Measurements from ENCODE around the gene ERAP2. TPM values are rescaled to one million over a fixed set of nuclear protein-coding genes. Genes with fewer than 3 reads are reported as not detected.

The ERAP2 gene
- total RNA-seq, 1 donor from 2014 or later = 153 TPM

GRCh38 chr5:96931037-96931436 lies 54.7 kb downstream of the ERAP2 start:
- intact Hi-C loops (cut with micrococcal nuclease) = loop anchor here (5.0 to 10.0 kb wide), 2 partner anchors 394 to 1286 kb away; partner anchors contain the start of gene RFESD

DNA sequence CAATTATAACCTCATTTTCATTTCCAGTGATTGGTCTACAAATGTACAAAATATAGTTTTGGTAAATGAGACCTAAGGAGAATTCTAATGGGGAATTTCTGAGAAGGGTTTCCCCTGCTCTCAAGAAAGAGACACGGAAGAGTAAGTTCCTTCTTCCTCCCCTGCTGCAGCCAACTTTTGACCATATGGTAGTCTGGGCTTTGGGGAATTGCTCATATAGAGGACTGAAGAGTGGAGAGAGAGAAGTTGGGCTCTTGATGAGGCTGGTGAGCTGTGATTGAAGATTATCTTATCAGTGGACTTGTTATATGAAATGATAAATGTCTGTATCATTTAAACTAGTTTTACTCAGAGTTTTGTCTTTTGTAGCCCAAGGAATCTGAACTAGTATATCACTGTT lies 55.3 kb downstream of the ERAP2 start:
- intact Hi-C loops (cut with micrococcal nuclease) = loop anchor here (5.0 to 10.0 kb wide), 2 partner anchors 394 to 1287 kb away; partner anchors contain the start of gene RFESD

GRCh38 chr5:96932026-96932425 lies 55.7 kb downstream of the ERAP2 start:
- intact Hi-C loops (cut with micrococcal nuclease) = loop anchor here (5.0 to 10.0 kb wide), 2 partner anchors 395 to 1287 kb away; partner anchors contain the start of gene RFESD

DNA sequence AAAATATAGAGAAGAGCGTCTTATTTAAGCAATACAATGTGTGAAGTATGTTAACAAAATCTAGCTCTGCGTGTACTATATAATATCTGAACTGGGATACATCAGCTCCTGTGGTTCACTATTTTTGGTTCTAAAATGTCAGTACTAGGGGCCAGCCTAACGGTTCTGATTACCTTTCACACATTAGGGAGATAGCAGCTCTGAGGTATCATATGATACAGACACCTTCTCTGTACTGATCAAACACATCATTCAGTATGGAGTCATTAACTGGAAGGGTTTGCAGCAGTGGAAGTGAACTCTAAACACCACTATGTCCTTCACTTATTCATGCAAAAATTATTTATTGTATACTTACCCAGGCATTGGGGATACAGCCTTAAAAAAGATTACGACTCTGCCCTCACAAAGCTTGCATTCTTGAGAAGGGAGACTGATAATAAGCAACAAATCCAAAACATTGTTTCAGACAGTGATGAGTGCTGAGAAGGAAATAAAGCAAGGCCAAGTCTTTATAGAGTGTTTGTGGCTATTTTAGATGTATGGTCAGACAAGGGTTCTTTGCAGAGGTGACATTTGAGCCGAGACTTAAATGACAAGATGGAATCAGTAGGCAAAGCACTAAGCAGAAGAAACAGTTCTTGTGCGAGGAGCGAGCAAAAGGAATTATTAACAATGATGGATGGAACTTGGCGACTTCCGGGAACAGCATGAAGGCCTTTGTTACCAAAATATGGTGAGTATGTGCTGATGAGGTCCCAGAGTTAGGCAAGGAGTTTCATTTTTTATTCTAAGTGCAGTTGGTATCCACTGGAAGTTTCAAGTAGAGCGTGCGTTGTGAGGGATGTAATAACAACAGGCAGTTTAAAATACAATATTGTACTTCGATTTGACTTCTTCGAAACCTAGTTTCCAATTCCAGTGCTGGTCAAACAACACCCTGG lies 57.7 kb downstream of the ERAP2 start:
- intact Hi-C loops (cut with micrococcal nuclease) = loop anchor here (1.0 to 10.0 kb wide), 9 partner anchors 8 to 1839 kb away; partner anchors contain the start of genes RFESD and RGMB

DNA sequence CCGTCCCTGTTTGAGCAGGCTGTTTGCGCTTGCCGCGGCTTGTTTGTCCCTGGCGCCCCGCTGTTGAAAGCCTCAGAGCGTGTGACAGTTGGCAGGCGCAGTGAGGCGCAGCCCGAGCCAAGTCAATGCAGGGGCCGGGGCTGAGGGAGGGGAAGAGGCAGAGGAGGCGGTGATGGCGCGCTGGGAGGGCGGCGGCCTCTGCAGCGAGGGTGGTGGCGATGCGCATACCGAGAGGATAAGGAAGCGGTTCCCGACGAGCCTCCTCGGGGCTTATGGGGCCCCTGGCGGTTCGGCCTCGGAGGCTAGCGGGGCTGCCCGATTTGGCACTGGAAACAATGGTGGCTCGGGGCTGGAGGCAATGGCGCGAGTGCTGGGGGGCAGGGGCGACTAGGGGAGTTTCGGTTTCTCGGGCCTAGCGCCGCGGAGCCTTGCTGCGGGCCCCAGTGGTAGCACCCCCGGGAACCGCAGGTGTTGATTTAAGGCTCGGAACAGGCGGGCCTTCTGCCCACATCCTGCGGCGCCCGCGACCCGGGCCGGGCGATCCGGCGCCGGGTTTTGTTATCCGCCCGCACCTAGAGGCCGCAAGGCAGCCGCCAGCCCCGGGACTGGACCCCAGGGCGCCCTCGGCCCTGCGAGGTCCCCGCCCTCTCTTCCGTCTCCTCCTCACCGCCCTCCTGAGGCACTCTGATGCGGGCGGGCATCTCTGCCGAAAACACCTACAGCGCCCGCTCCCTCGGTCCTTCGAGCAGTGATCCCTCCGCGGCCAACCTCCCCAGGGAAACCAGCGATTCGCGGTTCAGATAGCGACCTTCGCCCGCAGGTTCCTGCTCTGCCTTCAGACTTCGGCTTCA lies 58.6 kb downstream of the ERAP2 start:
- intact Hi-C loops (cut with micrococcal nuclease) = loop anchor here (1.0 to 10.0 kb wide), 21 partner anchors 9 to 1838 kb away; partner anchors contain the start of genes CAST, ERAP1, ERAP2 and GLRX

- intact Hi-C loops (cut with micrococcal nuclease) = loop anchor here (1.0 to 10.0 kb wide), 23 partner anchors 26 to 1994 kb away; partner anchors contain the start of genes ARSK, CAST, CHD1 and ERAP1
Measured at GRCh38 chr5:96935559-96936430, 59.5 kb downstream of the ERAP2 start, which contains the start of gene LNPEP. Gene LNPEP, plus strand, starts transcription at chr5:96936080. Its CDS starts 76 bp downstream, at chr5:96936156.

GRCh38 chr5:96936431-96937320 lies 60.4 kb downstream of the ERAP2 start:
- intact Hi-C loops (cut with micrococcal nuclease) = loop anchor here (1.0 to 10.0 kb wide), 9 partner anchors 68 to 1993 kb away; partner anchors contain the start of genes ARSK, CHD1, GLRX and LIX1

DNA sequence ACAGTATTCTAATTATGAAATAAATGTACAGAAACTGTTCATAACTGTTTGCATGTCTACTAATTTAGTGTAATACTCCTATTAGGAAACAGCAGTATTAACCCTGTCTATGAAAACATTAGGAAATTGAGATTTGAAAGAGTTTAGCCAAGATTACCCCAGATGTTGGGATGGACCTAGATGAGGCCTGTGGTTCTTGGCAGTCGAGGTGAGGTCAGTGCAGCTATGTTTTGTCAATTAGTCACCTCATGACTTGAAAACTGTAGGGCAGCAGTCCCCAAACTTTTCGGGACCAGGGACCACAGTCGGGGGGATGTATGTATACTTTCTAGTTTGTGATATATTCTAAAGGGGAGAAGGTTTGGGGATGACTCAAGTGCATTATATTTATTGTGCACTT lies 64.3 kb downstream of the ERAP2 start:
- intact Hi-C loops (cut with micrococcal nuclease) = no loop called here

DNA sequence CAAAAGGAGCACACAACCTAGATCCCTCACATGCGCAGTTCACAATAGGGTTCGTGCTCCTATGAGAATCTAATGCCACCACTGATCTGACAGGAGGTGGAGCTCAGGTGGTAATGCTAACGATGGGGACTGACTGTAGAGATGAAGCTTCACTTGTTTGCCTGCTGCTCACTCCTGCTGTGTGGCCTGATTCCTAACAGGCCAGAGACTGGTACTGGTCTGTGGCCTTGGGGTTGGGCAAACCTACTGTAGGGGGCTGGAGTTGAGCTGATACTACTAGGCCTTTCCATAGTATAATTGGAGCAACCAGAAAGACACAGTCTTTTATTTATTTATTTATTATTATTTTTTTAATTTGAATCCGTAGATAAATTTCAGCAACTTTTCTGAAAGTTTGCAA lies 64.8 kb downstream of the ERAP2 start:
- intact Hi-C loops (cut with micrococcal nuclease) = no loop called here

DNA sequence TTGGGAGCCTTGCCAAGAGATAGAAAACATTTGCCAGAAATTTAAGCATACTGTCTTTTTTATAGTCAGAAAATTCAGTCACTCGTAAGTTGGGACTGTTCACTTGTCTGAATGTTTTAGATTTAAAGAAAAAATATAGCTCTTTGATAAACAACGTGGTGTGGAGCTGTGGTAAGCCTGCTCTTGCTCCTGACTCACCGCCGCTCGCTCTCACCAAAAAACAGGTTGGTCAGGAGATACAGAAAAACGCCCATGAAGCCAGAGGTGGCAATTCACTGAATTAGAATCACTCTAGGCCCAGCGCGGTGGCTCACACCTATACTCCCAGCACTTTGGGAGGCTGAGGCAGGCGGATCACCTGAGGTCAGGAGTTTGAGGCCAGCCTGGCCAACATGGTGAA lies 65.8 kb downstream of the ERAP2 start:
- intact Hi-C loops (cut with micrococcal nuclease) = no loop called here

- intact Hi-C loops (cut with micrococcal nuclease) = no loop called here
Measured at GRCh38 chr5:96942911-96943310, 66.6 kb downstream of the ERAP2 start.

- intact Hi-C loops (cut with micrococcal nuclease) = no loop called here
Measured at GRCh38 chr5:96943799-96944198, 67.5 kb downstream of the ERAP2 start.

DNA sequence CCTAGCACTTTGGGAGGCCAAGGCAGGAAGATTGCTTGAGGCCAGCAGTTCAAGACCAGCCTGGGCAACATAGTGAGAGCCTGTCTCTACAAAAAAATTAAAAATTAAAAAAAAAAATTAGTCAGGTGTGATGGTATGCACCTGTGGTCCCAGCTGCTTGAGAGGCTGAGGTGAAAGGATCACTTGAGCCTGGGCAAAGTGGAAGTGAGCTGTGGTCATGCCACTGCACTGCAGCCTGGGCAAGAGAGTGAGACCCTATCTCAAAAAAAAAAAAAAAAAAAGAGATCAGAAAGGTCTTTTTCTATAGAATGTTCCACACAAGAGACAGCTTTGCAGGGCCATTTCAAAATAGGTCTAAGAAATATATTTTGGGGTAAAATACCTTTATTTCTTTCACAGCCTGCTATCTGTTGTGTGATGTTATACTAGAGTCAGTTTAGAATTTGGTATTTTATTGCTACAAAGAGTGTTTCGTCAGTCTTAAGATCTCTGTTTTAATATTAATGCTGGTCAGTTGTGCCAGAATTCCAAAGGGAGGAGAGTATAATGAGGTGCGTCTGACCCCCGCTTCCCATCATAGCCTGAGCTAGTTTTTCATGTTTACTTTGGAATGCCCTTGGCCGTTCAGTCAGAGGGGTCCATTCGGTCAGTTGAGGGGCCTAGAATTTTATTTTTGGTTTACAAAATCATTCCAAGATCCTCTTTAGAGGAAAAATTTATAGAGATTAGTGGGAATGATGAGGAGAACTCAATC lies 69.0 kb downstream of the ERAP2 start:
- intact Hi-C loops (cut with micrococcal nuclease) = no loop called here

- intact Hi-C loops (cut with micrococcal nuclease) = loop anchor here (1.0 kb wide), 1 partner anchor 8 kb away; no protein-coding TSS in a partner anchor
Measured at GRCh38 chr5:96946381-96946780, 70.1 kb downstream of the ERAP2 start.

DNA sequence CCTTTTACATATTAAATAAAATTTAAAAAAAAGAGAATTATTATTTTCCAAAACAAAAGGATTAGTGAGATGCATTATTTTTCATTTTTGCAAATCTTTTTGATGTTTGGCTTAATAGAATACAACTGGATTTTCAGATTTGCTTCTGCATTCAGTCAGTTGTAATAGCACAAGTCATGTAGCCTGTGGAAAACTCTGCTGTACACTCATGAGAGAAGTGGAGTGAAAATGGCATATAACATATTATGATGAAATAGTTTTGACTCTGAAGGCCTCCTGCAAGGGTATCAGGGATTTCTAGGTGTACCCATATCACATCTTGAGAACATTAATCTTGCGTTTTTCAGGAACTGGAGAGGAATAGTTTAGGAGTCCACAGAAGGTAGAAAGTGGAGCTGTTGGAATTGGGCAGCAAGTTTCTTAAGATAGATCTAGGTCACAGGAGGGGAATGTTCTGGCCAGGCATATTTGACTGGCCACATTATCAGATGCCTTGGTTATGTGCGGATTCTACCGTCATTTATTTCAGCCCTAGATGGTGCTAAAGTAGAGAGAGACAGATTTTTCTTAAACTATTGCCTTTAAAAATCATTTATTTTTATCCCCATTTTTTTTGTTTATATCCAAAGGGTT lies 75.9 kb downstream of the ERAP2 start:
- intact Hi-C loops (cut with micrococcal nuclease) = no loop called here

- intact Hi-C loops (cut with micrococcal nuclease) = no loop called here
Measured at GRCh38 chr5:96952974-96953730, 76.9 kb downstream of the ERAP2 start.

Data from T-helper 1 cell treated with Interleukin-12 subunit alpha and Interleukin-12 subunit beta and Interleukin-4 antibody, amounts not matched to agents 30 ng/mL and 1 ng/mL, for 36 hours (primary cell).